GM18519 (cell line): ENCODE results near the gene TUBA3E.
"Not testable (repeated sequence)": the region's sequence is repeated elsewhere in the genome, so short reads cannot be mapped to it uniquely, and the experiment has no call there.

Experiments
- ATAC-seq: cut with Tn5 transposase; IDR thresholded peaks from one replicate; pipeline ENCODE4 v1.9.1; 2021; ENCODE audit warnings: mild to moderate bottlenecking, moderate library complexity; ENCODE audit not compliant: unreplicated experiment, low FRiP score

The TUBA3E gene

GRCh38 chr2:130198343-130198742, at the start of gene TUBA3E:
Gene TUBA3E (minus strand): TSS chr2:130198439. CDS start chr2:130198360, 79 bp downstream.
- ATAC-seq = no peak

GRCh38 chr2:130246430-130246829, 48.2 kb upstream of the TUBA3E start:
- ATAC-seq = no peak

GRCh38 chr2:130245976-130246375, 47.7 kb upstream of the TUBA3E start:
- no peak for ATAC-seq

- ATAC-seq = no peak
Observed at GRCh38 chr2:130243359-130243758, 45.1 kb upstream of the TUBA3E start.

- ATAC-seq = no peak
Observed at GRCh38 chr2:130241041-130241707, 42.9 kb upstream of the TUBA3E start.

- ATAC-seq = not testable (repeated sequence)
Observed at GRCh38 chr2:130239581-130239980, 41.3 kb upstream of the TUBA3E start.

- ATAC-seq = not testable (repeated sequence)
Observed at GRCh38 chr2:130233066-130233465, 34.8 kb upstream of the TUBA3E start.

- no peak for ATAC-seq
Observed at GRCh38 chr2:130231656-130232055, 33.4 kb upstream of the TUBA3E start.

- ATAC-seq = not testable (repeated sequence)
Observed at GRCh38 chr2:130230907-130231306, 32.7 kb upstream of the TUBA3E start.

- ATAC-seq = not testable (repeated sequence)
Observed at GRCh38 chr2:130230376-130230775, 32.1 kb upstream of the TUBA3E start.

GRCh38 chr2:130229161-130229510, 30.9 kb upstream of the TUBA3E start:
- not testable (repeated sequence) for ATAC-seq

GRCh38 chr2:130228467-130229160, 30.4 kb upstream of the TUBA3E start:
- not testable (repeated sequence) for ATAC-seq

GRCh38 chr2:130228005-130228404, 29.8 kb upstream of the TUBA3E start:
- not testable (repeated sequence) for ATAC-seq

GRCh38 chr2:130222523-130222922, 24.3 kb upstream of the TUBA3E start:
- peak; percentile 87 for ATAC-seq

- ATAC-seq = not testable (repeated sequence)
Observed at GRCh38 chr2:130220505-130220904, 22.3 kb upstream of the TUBA3E start.

GRCh38 chr2:130219147-130219546, 20.9 kb upstream of the TUBA3E start:
- ATAC-seq = not testable (repeated sequence)

GRCh38 chr2:130207051-130207450, 8.8 kb upstream of the TUBA3E start:
- ATAC-seq = not testable (repeated sequence)

- ATAC-seq = not testable (repeated sequence)
Observed at GRCh38 chr2:130203150-130203549, 4.9 kb upstream of the TUBA3E start.

- ATAC-seq = not testable (repeated sequence)
Observed at GRCh38 chr2:130202518-130202917, 4.3 kb upstream of the TUBA3E start.

GRCh38 chr2:130196052-130196451, 2.2 kb downstream of the TUBA3E start:
- not testable (repeated sequence) for ATAC-seq

- ATAC-seq = not testable (repeated sequence)
Observed at GRCh38 chr2:130195089-130195635, 3.1 kb downstream of the TUBA3E start.

GRCh38 chr2:130193824-130194223, 4.4 kb downstream of the TUBA3E start:
- ATAC-seq = not testable (repeated sequence)
